ENCODE measurements around the gene ANKRD52.

The ANKRD52 gene

DNA sequence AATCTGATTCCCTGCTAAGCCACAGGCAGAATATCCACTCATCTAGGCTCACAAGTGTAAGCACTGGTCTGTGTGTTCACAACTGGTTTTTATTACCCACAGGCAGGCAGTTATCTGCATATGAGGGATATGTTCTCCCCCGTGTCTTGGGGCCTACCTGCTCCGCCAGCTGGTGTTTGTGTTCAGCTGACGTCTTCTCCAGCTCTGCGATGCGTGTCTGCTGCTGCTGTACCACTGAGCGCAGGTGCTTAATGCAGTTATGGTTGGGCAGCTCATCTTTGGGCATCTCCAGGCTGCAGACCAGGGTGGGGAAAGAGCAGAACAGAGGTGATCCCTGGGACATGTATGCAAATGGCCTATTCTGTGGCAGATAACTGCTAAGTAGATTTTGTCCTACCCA is 50.2 kb downstream of the ANKRD52 start:
- POLR2A ChIA-PET = no interaction called here
- CTCF ChIA-PET = interaction anchor here (0.9 to 11.2 kb wide), 18 partner anchors 8 to 470 kb away, joined by 3 to 70 read pairs (median 4); partner anchors contain the start of genes ANKRD52, COQ10A, RNF41 and SMARCC2

GRCh38 chr12:56206452-56207166 is 51.6 kb downstream of the ANKRD52 start:
- peak; percentile 48 for DNase-seq (ENCODE audit: extremely low spot score)
- TF ChIP-seq, protein P1, sequence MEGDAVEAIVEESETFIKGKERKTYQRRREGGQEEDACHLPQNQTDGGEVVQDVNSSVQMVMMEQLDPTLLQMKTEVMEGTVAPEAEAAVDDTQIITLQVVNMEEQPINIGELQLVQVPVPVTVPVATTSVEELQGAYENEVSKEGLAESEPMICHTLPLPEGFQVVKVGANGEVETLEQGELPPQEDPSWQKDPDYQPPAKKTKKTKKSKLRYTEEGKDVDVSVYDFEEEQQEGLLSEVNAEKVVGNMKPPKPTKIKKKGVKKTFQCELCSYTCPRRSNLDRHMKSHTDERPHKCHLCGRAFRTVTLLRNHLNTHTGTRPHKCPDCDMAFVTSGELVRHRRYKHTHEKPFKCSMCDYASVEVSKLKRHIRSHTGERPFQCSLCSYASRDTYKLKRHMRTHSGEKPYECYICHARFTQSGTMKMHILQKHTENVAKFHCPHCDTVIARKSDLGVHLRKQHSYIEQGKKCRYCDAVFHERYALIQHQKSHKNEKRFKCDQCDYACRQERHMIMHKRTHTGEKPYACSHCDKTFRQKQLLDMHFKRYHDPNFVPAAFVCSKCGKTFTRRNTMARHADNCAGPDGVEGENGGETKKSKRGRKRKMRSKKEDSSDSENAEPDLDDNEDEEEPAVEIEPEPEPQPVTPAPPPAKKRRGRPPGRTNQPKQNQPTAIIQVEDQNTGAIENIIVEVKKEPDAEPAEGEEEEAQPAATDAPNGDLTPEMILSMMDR (IDR thresholded peaks at IDR 0.05; ENCODE audit: control extremely low read depth, extremely low read depth, low read depth, missing control alignments) = peak; percentile 53
- ChIA-PET CTCF (interaction anchor here (0.6 to 11.2 kb wide), 31 partner anchors 10 to 467 kb away, joined by 3 to 70 read pairs (median 4); partner anchors contain the start of genes ANKRD52, RNF41, SMARCC2 and TIMELESS), POLR2A (interaction anchor here (0.5 to 1.5 kb wide), 2 partner anchors 16 to 266 kb away, joined by 4 to 5 read pairs; partner anchors contain the start of gene RNF41)

More for the DNA sequence above, 50.2 kb downstream of the ANKRD52 start:
- TF ChIP-seq, protein P1 (IDR thresholded peaks at IDR 0.05; ENCODE audit: control extremely low read depth, extremely low read depth, low read depth, missing control alignments) = no peak
- DNase-seq (ENCODE audit: extremely low spot score) = no peak

GRCh38 chr12:56205445-56205844 is 52.7 kb downstream of the ANKRD52 start:
- ChIA-PET POLR2A (interaction anchor here (0.7 to 1.5 kb wide), 2 partner anchors 17 to 1683 kb away, joined by 4 read pairs; partner anchors contain the start of gene RNF41), CTCF (interaction anchor here (1.0 to 11.2 kb wide), 15 partner anchors 8 to 259 kb away, joined by 3 to 70 read pairs (median 7); partner anchors contain the start of genes RNF41, SMARCC2 and TIMELESS)
- no peak for DNase-seq (ENCODE audit: extremely low spot score)
- TF ChIP-seq, protein P1 (IDR thresholded peaks at IDR 0.05; ENCODE audit: control extremely low read depth, extremely low read depth, low read depth, missing control alignments) = no peak

DNA sequence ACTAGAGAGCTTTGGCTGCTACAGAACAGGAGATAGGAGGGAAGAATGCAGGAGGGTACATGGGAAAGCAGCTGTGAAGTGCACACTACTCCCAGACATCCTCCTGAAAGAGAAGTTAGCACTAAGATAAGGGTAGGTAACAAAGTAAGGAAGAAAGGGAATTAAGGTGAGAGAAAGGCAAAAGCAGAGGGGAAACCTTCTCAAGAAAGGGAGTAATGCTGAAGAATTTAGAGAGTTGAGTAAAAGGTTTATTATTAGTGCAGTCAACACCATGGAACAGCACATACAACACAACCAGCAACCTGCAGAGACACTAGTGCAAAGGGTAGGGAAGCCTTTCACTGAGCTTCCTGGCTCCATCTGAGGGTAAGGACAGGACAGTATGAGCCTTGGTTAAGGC is 53.9 kb downstream of the ANKRD52 start:
- CTCF ChIA-PET = interaction anchor here (1.1 to 11.2 kb wide), 7 partner anchors 10 to 260 kb away, joined by 4 to 70 read pairs (median 12); partner anchors contain the start of genes ANKRD52, RNF41, SMARCC2 and ZC3H10
- no peak for DNase-seq (ENCODE audit: extremely low spot score)
- TF ChIP-seq, protein P1 (IDR thresholded peaks at IDR 0.05; ENCODE audit: control extremely low read depth, extremely low read depth, low read depth, missing control alignments) = no peak
- POLR2A ChIA-PET = no interaction called here

GRCh38 chr12:56202838-56203237 is 55.3 kb downstream of the ANKRD52 start:
- POLR2A ChIA-PET = no interaction called here
- DNase-seq (ENCODE audit: extremely low spot score) = no peak
- CTCF ChIA-PET = interaction anchor here (0.6 to 11.2 kb wide), 5 partner anchors 10 to 262 kb away, joined by 3 to 51 read pairs (median 9); partner anchors contain the start of genes RNF41 and SMARCC2
- TF ChIP-seq, protein P1 (IDR thresholded peaks at IDR 0.05; ENCODE audit: control extremely low read depth, extremely low read depth, low read depth, missing control alignments) = no peak

- TF ChIP-seq, protein P1 (IDR thresholded peaks at IDR 0.05; ENCODE audit: control extremely low read depth, extremely low read depth, low read depth, missing control alignments) = no peak
- POLR2A ChIA-PET = no interaction called here
- no peak for DNase-seq (ENCODE audit: extremely low spot score)
- CTCF ChIA-PET = interaction anchor here (0.6 to 11.2 kb wide), 7 partner anchors 10 to 262 kb away, joined by 3 to 51 read pairs (median 8); partner anchors contain the start of genes RNF41, SMARCC2 and ZC3H10
Observed at GRCh38 chr12:56202366-56202765, 55.8 kb downstream of the ANKRD52 start.
